Gastrocnemius medialis (tissue), 4 donors: ENCODE measurements around the gene DIP2C. TPM values are rescaled to one million over a fixed set of nuclear protein-coding genes. Genes with fewer than 3 reads are reported as not detected.
A peak's percentile ranks its signal among the peaks of the same experiment; 100 is the strongest.

Experiments used
- ATAC-seq, 2 donors: fragments of 150-250 bp; one replicate each; pipeline ENCODE4 v1.9.1; 2016
- DNase-seq, 2 donors: peaks; one replicate each; pipeline ENCODE4 v3.0.0-alpha.2; 2019
- H3K27ac ChIP-seq, 4 donors: fragments of 200-600 bp; sonication (generic); 1 replicate in 1 of 4; 2 replicates in 3 of 4; pipeline ENCODE4 v1.5.1; 2016 to 2018; ENCODE audit warnings: mild to moderate bottlenecking in 2 of 4, moderate library complexity in 1 of 4
- H3K27me3 ChIP-seq, 3 donors: fragments of 200-600 bp; sonication (generic) in 2 of 3; 1 replicate in 1 of 3; 2 replicates in 2 of 3; pipeline versions ENCODE4 v1.5.1 to v1.6.0; 2016 to 2019; ENCODE audit warnings: mild to moderate bottlenecking in 1 of 3, moderate library complexity in 1 of 3
- H3K36me3 ChIP-seq, 2 donors: fragments of 200-600 bp; sonication (generic) in 1 of 2; one replicate each; pipeline ENCODE4 v1.5.1; 2017 to 2018
- H3K4me1 ChIP-seq, 2 donors: fragments of 200-600 bp; sonication (generic) in 1 of 2; one replicate each; pipeline ENCODE4 v1.5.1; 2016 to 2017; ENCODE audit warnings: mild to moderate bottlenecking in 2 of 2
- H3K4me3 ChIP-seq, 4 donors: fragments of 200-600 bp; sonication (generic) in 3 of 4; 1 replicate in 1 of 4; 2 replicates in 3 of 4; pipeline ENCODE4 v1.5.1; 2016 to 2019; ENCODE audit warnings: mild to moderate bottlenecking in 2 of 4
- H3K9me3 ChIP-seq, 3 donors: fragments of 200-600 bp; sonication (generic) in 2 of 3; 1 replicate in 1 of 3; 2 replicates in 2 of 3; pipeline ENCODE4 v1.5.1; 2016 to 2019
- POLR2A ChIP-seq, 2 donors: fragments of 450-650 bp; IDR thresholded peaks; one replicate each; pipeline ENCODE4 v1.6.1; 2017; ENCODE audit warnings: antibody characterized with exemption in 2 of 2, mild to moderate bottlenecking in 2 of 2, moderate library complexity in 2 of 2
- in situ Hi-C, 4 donors: fragments of 200-750 bp; cut with MboI; loops; one replicate each; pipeline versions ENCODE4 v1.15.0 to v1.8.0; 2017; ENCODE audit warnings: low sequenced_read_pairs in 4 of 4
- intact Hi-C: fragments of 100-400 bp; cut with DNase I; formaldehyde crosslinking; loops from one replicate; pipeline ENCODE4 v1.15.1; 2023; ENCODE audit warnings: low total_unique reads
- total RNA-seq, 4 donors: library from RNA; depleted of rRNA; stranded (reverse); fragments of >200 nt; gene quantifications; one replicate each; pipeline versions ENCODE4 v1.1.0 to v1.2.3, GENCODE V29; 2016
- TF ChIP-seq, protein P1 (sequence below), 5 experiments: fragments of 450-650 bp in 3 of 5; fragments of 200-600 bp in 2 of 5; sonication (generic) in 2 of 5; IDR thresholded peaks in 4 of 5; conservative IDR thresholded peaks in 1 of 5; 1 replicate in 4 of 5; 2 replicates in 1 of 5; pipeline ENCODE4 v1.5.1; 2016 to 2019; ENCODE audit warnings: antibody characterized with exemption in 5 of 5, mild to moderate bottlenecking in 3 of 5, moderate library complexity in 3 of 5

The DIP2C gene
- total RNA-seq, 4 donors from 2014 or later = 19.1 to 60.0 (median 30.2) TPM

DNA sequence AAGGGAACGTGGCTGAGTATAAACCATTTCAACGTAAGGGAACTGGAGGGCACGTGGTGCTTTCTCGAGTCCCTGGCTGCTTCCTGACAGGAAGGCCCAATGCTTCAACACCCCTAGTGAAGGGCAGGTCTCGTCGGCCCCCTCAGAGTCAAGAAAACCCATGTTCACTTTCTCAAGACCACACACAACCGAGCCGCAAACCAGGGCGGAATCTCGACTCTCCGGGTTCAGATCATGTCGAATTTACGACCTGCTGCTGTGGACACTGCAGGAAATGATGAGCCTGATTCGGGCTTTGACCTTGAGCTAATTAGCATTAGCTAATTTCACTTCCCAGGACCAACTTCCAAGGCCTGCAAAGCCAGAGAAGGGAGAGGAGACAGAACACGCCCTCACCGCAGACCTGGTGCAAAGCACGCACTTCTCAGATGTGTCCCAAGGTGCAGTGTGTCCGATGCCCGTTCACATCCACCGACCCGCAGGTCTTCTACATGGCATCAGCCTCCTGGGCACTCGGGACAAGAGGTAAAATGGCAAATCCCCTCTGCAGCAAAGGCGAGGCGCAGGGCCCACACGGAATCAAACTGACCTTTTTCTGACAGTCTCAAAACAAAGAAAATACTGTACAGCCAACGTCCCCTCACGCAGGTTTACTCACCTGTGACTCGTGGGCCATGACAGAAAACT is 94.7 kb downstream of the DIP2C start:
- Histone ChIP-seq H3K9me3 (no peaks in the 10 kb centered on the region), H3K4me3 (no peak overlapping the region), H3K27me3 (no peaks in the 10 kb centered on the region), H3K4me1 (peaks cover 3 to 15% of the 10 kb centered on the region in 2 donors), H3K27ac (peak overlapping the region in 3 of 4 donors; percentile 37 to 69 (median 62)), H3K36me3 (no peaks in the 10 kb centered on the region)
- no peak for DNase-seq
- ATAC-seq = no peak
- intact Hi-C loops = loop anchor here (5.0 kb wide), 1 partner anchor 193 kb away; no protein-coding TSS in a partner anchor
- in situ Hi-C loops = loop anchor here in 1 of 4 donors (25.0 kb wide), 1 partner anchor 193 kb away; no protein-coding TSS in a partner anchor
- TF ChIP-seq POLR2A (IDR thresholded peaks at IDR 0.05) = no peak
- TF ChIP-seq, protein P1, sequence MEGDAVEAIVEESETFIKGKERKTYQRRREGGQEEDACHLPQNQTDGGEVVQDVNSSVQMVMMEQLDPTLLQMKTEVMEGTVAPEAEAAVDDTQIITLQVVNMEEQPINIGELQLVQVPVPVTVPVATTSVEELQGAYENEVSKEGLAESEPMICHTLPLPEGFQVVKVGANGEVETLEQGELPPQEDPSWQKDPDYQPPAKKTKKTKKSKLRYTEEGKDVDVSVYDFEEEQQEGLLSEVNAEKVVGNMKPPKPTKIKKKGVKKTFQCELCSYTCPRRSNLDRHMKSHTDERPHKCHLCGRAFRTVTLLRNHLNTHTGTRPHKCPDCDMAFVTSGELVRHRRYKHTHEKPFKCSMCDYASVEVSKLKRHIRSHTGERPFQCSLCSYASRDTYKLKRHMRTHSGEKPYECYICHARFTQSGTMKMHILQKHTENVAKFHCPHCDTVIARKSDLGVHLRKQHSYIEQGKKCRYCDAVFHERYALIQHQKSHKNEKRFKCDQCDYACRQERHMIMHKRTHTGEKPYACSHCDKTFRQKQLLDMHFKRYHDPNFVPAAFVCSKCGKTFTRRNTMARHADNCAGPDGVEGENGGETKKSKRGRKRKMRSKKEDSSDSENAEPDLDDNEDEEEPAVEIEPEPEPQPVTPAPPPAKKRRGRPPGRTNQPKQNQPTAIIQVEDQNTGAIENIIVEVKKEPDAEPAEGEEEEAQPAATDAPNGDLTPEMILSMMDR (IDR thresholded peaks at IDR 0.05 in 4 of 5, conservative IDR thresholded peaks at IDR 0.05 in 1 of 5) = no peak

DNA sequence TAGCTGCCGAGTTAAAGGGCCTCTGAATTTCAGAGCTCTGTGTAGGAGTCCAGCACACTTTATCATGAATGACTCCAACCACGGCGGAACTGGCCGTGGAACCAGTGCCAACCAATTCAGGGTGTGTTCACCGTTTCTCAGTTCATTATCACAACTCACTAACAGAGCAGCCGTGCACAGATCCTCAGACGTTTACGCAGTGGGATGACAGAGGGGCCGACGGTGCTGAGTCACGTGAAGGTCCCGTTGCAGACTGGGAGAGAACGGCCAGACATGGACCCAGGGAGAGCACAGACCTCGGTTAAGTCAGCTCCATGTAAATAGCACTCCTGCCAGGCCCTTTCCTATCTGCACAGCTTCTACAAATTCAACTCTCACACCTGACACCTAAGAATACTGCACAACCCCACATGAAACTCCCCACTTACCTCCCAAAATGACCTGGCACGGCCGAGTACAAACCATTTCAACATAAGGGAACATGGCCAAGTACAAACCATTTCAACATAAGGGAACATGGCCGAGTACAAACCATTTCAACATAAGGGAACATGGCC is 95.5 kb downstream of the DIP2C start:
- intact Hi-C loops = loop anchor here (5.0 kb wide), 1 partner anchor 193 kb away; no protein-coding TSS in a partner anchor
- H3K27ac ChIP-seq = peak overlapping the region in 3 of 4 donors; percentile 37 to 69 (median 62)
- DNase-seq (peak in 1 of 2 donors; percentile 60), ATAC-seq (peak; percentile 70 to 86)
- H3K27me3 ChIP-seq = no peaks in the 10 kb centered on the region
- in situ Hi-C loops = loop anchor here in 1 of 4 donors (25.0 kb wide), 1 partner anchor 193 kb away; no protein-coding TSS in a partner anchor
- H3K4me1 ChIP-seq = peaks cover 5 to 22% of the 10 kb centered on the region in 2 donors
- no peaks in the 10 kb centered on the region for H3K9me3 ChIP-seq
- TF ChIP-seq, protein P1 (IDR thresholded peaks at IDR 0.05 in 4 of 5, conservative IDR thresholded peaks at IDR 0.05 in 1 of 5) = no peak
- TF ChIP-seq POLR2A (IDR thresholded peaks at IDR 0.05) = no peak
- H3K36me3 ChIP-seq = no peaks in the 10 kb centered on the region
- no peak overlapping the region for H3K4me3 ChIP-seq

DNA sequence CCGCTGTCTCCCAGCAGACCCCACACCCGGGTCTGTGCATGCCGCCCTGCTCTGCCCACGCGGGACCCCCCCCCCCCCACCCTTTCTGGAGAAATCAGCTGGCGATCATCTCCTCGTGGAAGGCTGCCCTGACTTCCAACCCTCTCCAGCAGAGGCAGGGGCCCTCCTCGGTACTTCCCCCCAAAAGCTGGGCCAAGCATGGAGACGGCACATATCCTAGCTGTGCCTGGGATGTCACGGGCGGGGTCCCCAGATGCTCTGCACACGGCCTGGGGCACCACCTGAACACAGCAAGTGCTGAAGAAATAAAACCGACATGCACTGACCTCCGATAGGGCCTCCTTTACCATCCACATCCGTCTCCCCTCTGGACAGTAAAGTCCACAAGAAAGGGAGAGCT is 96.0 kb downstream of the DIP2C start:
- no peak for ATAC-seq
- peaks cover 8 to 28% of the 10 kb centered on the region in 2 donors for H3K4me1 ChIP-seq
- intact Hi-C loops = loop anchor here (5.0 kb wide), 1 partner anchor 194 kb away; no protein-coding TSS in a partner anchor

DNA sequence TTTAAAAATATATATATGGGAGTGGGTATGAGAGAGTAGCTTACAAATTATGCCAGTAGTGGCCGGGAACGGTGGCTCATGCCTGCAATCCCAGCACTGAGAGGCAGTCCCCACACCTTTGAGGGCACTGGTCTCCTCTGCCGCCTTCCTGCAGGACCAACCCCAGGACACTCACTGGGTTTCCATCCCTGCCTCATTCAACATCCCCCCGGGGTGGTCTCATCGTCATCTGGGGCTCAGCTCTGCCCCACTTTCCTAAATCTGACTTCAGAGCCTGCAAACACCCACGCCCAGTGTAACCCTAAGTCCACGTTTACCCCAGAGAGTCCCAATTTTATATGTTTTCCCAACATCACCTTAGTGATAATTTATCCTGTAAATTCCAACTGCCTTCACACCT is 96.5 kb downstream of the DIP2C start:
- Histone ChIP-seq H3K4me3 (no peak overlapping the region), H3K36me3 (no peaks in the 10 kb centered on the region), H3K27ac (no peak overlapping the region), H3K9me3 (no peaks in the 10 kb centered on the region), H3K4me1 (peaks cover 10 to 31% of the 10 kb centered on the region in 2 donors), H3K27me3 (no peaks in the 10 kb centered on the region)
- no peak for TF ChIP-seq POLR2A (IDR thresholded peaks at IDR 0.05)
- TF ChIP-seq, protein P1 (IDR thresholded peaks at IDR 0.05 in 4 of 5, conservative IDR thresholded peaks at IDR 0.05 in 1 of 5) = no peak
- DNase-seq (no peak), ATAC-seq (no peak)
- in situ Hi-C loops (loop anchor here in 1 of 4 donors (25.0 kb wide), 1 partner anchor 194 kb away; no protein-coding TSS in a partner anchor), intact Hi-C loops (loop anchor here (5.0 kb wide), 1 partner anchor 194 kb away; no protein-coding TSS in a partner anchor)

More for the DNA sequence above, 96.0 kb downstream of the DIP2C start:
- H3K27me3 ChIP-seq = no peaks in the 10 kb centered on the region
- in situ Hi-C loops = loop anchor here in 1 of 4 donors (25.0 kb wide), 1 partner anchor 194 kb away; no protein-coding TSS in a partner anchor
- H3K27ac ChIP-seq = peak overlapping the region in 3 of 4 donors; percentile 37 to 69 (median 62)
- no peaks in the 10 kb centered on the region for H3K36me3 ChIP-seq
- H3K4me3 ChIP-seq = no peak overlapping the region
- TF ChIP-seq, protein P1 (IDR thresholded peaks at IDR 0.05 in 4 of 5, conservative IDR thresholded peaks at IDR 0.05 in 1 of 5) = no peak
- no peak for TF ChIP-seq POLR2A (IDR thresholded peaks at IDR 0.05)
- no peak for DNase-seq
- H3K9me3 ChIP-seq = no peaks in the 10 kb centered on the region
